LoVo (cell line): ENCODE results near the gene POLD2.
"Not testable (repeated sequence)": the region's sequence is repeated elsewhere in the genome, so short reads cannot be mapped to it uniquely, and the experiment has no call there.

Source experiments
- DNase-seq: peaks from one replicate; pipeline ENCODE4 v3.0.0-alpha.2; 2016; ENCODE audit warnings: low spot score

POLD2 gene

DNA sequence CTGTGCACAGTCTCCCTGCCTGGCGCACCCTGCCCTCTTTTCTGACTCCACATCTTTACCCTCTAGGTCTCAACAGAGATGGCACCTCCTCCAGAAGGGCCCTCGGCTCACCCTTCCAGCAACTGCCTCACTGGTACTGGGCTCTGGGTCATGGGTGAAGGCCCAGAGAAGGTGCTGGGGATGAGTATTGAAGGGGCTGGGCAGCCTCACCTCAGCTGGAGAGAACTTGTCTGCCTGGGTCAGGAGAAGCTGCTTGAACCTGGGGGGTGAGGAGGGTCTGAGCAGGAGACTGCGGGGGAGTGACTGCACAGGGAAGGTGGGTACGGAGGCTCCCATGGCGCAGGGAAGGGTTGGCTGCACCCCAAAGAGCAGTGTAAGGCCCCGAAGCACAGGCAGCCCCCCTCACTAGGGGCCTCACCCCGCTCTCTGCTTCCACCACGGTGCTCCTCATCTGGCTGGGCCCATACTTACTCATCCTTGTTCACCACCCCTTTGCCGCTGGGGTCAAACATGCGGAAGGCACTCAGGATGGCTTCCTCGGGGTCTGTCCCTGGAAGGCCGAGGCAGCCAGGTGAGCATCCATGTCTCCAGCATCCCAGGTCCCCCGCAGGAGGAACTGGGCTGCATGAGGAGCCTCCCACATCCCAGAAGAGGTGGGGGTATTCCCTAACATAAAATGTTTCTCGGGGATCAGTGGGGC, 16.1 kb upstream of the POLD2 start:
- DNase-seq = no peak

GRCh38 chr7:44138698-44139097, 15.3 kb upstream of the POLD2 start:
- DNase-seq = no peak

GRCh38 chr7:44136731-44137130, 13.4 kb upstream of the POLD2 start:
- no peak for DNase-seq

DNA sequence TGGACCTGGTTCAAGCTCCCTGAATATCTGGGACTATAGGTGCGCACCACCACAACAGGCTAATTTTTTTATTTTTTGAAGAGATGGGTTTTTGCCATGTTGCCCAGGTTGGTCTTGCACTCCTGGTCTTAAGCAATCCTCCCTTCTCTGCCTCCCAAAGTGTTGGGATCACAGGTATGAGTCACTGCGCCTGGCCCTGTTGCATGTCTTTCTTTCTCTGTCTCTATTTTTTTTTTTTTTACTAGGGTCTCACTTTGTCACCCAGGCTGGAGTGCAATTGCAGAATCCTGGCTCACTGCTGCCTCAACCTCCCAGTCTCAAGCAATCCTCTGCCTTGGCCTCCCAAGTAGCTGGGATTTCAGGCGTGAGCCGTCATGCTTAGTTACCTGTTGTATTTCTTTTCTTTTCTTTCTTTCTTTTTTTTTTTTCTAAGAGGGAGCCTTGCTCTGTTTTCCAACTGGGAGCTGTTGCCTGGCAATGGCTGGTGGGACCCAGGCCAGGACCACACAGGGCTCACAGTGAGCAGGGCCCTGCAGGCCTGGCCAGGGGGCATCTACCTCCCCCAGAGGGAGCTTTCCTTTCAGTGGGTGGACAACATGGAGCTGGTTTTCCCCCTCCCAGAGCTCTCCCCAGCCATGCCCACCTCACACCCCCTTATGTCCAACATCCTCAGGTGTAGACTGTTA, 11.7 kb upstream of the POLD2 start:
- DNase-seq = no peak

GRCh38 chr7:44133295-44133694, 9.9 kb upstream of the POLD2 start:
- DNase-seq = no peak

DNA sequence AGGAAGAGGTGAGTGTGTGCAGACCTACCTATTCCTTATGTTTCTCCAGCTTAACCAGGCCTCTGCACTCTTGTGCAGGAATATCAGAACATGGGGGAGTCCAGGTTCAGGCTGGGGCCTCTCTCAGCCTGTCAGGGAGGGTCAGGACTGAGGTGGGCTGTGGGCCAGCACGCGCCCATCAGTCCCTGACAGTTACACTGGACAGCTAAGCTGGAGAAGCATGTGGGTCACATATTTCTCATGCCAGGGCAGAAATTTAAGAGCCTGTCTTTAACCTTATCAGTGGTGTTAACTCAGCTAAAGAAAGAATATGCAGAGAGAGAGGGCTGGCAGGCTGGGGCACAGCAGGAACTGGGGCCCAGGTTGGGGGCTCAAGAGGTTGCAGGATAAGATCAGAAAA, 8.7 kb upstream of the POLD2 start:
- no peak for DNase-seq

GRCh38 chr7:44131173-44132029, 8.1 kb upstream of the POLD2 start:
- DNase-seq = no peak

GRCh38 chr7:44128721-44129582, 5.6 kb upstream of the POLD2 start:
- no peak for DNase-seq

GRCh38 chr7:44127161-44127560, 3.8 kb upstream of the POLD2 start:
- no peak for DNase-seq

DNA sequence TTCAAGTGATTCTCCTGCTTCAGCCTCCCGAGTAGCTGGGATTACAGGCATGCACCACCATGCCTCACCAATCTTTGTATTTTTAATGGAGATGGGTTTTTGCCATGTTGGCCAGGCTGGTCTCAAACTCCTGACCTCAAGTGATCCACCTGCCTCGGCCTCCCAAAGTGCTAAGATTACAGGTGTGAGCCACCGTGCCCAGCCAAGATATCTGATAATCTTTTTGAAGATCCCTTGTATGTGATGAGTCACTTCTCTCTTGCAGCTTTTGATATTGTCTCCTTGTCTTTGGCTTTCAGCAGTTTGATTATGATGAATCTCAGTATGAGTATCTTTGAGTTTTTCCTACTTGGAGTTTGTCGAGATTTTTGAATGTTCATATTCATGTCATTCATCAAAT, 3.2 kb upstream of the POLD2 start:
- DNase-seq = not testable (repeated sequence)

DNA sequence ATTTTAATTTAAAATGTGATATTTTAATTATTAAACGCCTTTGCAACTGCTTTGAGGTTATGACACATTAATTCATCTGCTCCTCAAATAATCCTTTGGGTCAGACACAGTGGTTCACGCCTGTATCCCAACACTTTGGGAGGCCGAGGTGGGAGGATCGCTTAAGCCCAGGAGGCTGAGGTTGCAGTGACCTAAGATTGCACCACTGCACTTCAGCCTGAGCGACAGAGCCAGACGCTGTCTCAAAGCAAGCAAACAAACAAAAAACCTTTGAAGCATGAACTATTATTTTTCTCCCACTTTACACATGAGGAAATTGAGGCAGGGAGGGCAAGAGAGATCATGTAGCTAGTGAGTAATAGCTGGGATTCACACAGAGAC, 1.5 kb upstream of the POLD2 start:
- DNase-seq = no peak

DNA sequence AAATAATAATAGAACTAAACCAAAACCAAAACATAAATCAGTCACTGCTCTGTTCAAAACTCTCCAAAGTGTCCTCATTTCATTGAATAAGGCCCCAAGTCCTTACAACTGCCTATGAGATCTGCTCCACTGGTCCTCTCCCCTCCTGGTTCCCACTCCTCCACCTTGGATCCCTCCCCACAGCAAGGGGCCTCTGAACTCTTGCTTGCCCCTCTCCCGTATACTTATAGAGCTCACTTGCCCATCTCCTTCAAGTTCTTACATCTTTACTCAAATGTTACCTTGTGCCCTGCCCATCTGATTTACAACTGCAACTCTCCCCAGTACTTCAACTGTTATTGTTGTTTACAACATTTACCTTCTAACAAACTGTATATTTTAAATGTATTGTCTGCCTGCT, 819 bp downstream of the POLD2 start:
- DNase-seq = no peak

GRCh38 chr7:44121761-44122420, 1.5 kb downstream of the POLD2 start:
- DNase-seq = no peak

GRCh38 chr7:44120395-44120794, 3.0 kb downstream of the POLD2 start:
- no peak for DNase-seq

DNA sequence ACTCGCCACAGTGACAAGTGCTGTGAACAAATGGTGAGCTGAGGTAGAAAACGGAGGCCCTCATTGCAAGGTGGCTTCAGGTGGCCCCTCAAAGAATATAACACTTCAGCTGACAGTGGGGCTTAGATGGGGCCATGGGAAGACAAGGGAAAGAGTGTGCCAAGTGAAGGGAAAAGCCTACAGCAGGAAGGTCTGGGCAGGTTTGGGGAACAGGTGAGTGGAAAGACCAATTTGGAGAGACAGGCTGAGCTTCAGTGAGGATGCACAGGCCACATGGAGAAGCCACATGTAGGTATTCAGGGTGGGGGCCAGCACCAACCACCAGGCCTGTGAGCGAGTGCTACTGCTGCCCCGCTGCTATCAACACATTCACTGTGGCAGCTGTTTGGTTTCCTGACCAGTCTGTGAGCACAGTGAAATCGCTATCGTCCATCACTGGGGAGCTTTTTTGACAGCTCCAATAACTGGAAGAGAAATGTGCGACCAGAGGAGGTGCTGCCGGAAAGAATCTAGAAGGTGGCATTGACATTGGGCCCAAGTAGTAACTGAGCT, 3.4 kb downstream of the POLD2 start:
- no peak for DNase-seq

- no peak for DNase-seq
Measured at GRCh38 chr7:44117801-44118429, 5.4 kb downstream of the POLD2 start.

GRCh38 chr7:44116789-44117666, 6.3 kb downstream of the POLD2 start:
- no peak for DNase-seq

DNA sequence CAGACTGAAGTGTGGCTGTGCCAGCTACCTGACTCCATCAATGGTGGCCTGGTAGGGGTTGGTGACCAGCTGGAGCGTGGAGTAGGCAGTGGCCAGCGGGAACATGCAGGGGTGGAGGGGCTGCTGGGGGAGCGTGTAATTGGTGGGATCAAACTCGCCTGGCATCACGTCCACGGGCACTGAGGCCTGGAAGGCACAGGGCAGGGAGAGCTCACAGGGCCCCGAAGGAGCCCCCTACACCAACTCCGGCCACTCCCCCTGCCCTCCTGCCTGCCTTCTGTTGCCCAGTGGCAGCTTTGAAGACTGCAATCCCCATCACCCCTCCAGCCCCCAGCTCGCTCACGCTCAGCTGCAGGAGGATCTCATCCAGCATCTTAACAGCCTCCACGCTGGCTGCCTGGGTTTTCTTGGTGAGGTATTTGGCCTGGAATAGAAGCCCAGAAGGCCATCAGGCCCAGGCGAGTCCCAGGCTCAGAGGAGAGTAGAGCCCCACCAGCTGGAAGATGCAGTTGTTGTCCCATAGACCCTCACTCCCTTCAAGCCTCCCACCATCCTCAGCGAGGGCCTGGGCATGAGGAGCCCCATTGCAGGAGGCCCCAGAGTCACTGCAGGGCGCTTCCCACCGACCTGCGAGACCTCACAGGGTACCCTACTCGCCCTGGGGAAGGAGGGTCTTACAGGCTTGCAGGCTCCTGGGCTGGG, 7.1 kb downstream of the POLD2 start:
- DNase-seq = no peak
